MCF 10A (cell line): ENCODE results near the gene DNAI4. TPM values are rescaled to one million over a fixed set of nuclear protein-coding genes. Genes with fewer than 3 reads are reported as not detected.

Source experiments
- BruUV-seq: library from RNA; stranded (reverse); fragments of 400-500 nt; replicated peaks from 2 replicates; lab custom pipeline; 2021; lab: Mats Ljungman, UMichigan
- CTCF ChIA-PET: fragments of 300-600 bp; sonication (Branson Sonifier 250); formaldehyde crosslinking; extraction: SDS; loops from one replicate; lab custom pipeline; 2021; ENCODE audit warnings: antibody characterized with exemption, inconsistent platforms; lab: Yijun Ruan, JAX
- POLR2A ChIA-PET: fragments of 300-600, 350-650 bp; sonication (Branson Sonifier 250); formaldehyde crosslinking; extraction: SDS; loops from one replicate; lab custom pipeline; 2020; ENCODE audit warnings: antibody characterized with exemption, inconsistent platforms; lab: Yijun Ruan, JAX
- DNase-seq: peaks from one replicate; pipeline ENCODE4 v3.0.0-alpha.2; 2018; ENCODE audit not compliant: unreplicated experiment
- H3K27ac Mint-ChIP-seq: one replicate; pipeline ENCODE4 v1.8.0; 2022; ENCODE audit warnings: mild to moderate bottlenecking, low read depth, mixed read lengths; ENCODE audit not compliant: unreplicated experiment
- H3K27me3 Mint-ChIP-seq: one replicate; pipeline ENCODE4 v1.8.0; 2022; ENCODE audit warnings: mixed read lengths; ENCODE audit not compliant: insufficient read depth, unreplicated experiment
- H3K36me3 Mint-ChIP-seq: one replicate; pipeline ENCODE4 v1.8.0; 2022; ENCODE audit warnings: mild to moderate bottlenecking, moderate library complexity, mixed read lengths; ENCODE audit not compliant: insufficient read depth, unreplicated experiment
- H3K4me1 Mint-ChIP-seq: one replicate; pipeline ENCODE4 v1.8.0; 2022; ENCODE audit warnings: mixed read lengths; ENCODE audit not compliant: insufficient read depth, unreplicated experiment
- H3K4me3 Mint-ChIP-seq: one replicate; pipeline ENCODE4 v1.8.0; 2022; ENCODE audit warnings: mild to moderate bottlenecking, moderate library complexity, mixed read lengths; ENCODE audit not compliant: unreplicated experiment
- H3K9me3 Mint-ChIP-seq: one replicate; pipeline ENCODE4 v1.8.0; 2022; ENCODE audit warnings: mixed read lengths; ENCODE audit not compliant: unreplicated experiment
- intact Hi-C: fragments of 100-400 bp; cut with micrococcal nuclease; formaldehyde crosslinking; loops from 2 replicates; pipeline ENCODE4 v1.14.1; 2022
- total RNA-seq: library from RNA; stranded (reverse); gene quantifications from 2 replicates; pipeline ENCODE4 v1.2.3, GENCODE V29; 2022
- TF ChIP-seq, protein P1 (sequence below): fragments of 200-600 bp; IDR thresholded peaks from one replicate; pipeline ENCODE4 v1.8.0; 2022; ENCODE audit warnings: antibody characterized with exemption, mild to moderate bottlenecking; ENCODE audit not compliant: unreplicated experiment

Gene DNAI4
- total RNA-seq, 1 experiment from 2014 or later: 7.2 TPM

DNA sequence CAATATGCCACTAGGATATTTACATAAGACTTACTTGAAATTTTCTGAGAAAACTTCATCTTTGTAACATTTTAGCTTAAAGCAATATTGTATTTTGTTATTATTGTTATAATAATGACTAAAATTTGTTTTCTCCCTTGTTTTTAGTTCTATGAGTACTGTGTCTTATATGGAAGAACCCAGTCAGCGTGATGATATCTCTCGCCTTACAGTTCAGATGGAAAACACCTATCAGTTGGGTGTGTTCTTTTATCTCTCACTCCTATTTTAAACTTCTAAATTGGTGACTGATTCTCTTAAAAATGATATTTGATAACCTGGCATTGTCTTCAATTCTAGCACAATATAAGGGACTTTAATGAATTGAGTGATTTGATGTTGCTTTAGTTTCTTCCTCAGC is 154.4 kb downstream of the DNAI4 start:
- ChIA-PET CTCF (interaction anchor here (1.0 kb wide), 1 partner anchor 379 kb away, joined by 3 read pairs; no protein-coding TSS in a partner anchor), POLR2A (interaction anchor here (0.6 to 1.1 kb wide), 3 partner anchors 23 to 441 kb away, joined by 3 read pairs; no protein-coding TSS in a partner anchor)
- no peaks in the 10 kb centered on the region for H3K9me3 Mint-ChIP-seq
- BruUV-seq: no TSS peak
- peaks cover 6% of the 10 kb centered on the region for H3K36me3 Mint-ChIP-seq
- TF ChIP-seq, protein P1, sequence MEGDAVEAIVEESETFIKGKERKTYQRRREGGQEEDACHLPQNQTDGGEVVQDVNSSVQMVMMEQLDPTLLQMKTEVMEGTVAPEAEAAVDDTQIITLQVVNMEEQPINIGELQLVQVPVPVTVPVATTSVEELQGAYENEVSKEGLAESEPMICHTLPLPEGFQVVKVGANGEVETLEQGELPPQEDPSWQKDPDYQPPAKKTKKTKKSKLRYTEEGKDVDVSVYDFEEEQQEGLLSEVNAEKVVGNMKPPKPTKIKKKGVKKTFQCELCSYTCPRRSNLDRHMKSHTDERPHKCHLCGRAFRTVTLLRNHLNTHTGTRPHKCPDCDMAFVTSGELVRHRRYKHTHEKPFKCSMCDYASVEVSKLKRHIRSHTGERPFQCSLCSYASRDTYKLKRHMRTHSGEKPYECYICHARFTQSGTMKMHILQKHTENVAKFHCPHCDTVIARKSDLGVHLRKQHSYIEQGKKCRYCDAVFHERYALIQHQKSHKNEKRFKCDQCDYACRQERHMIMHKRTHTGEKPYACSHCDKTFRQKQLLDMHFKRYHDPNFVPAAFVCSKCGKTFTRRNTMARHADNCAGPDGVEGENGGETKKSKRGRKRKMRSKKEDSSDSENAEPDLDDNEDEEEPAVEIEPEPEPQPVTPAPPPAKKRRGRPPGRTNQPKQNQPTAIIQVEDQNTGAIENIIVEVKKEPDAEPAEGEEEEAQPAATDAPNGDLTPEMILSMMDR: no peak
- no peaks in the 10 kb centered on the region for H3K27me3 Mint-ChIP-seq
- no peaks in the 10 kb centered on the region for H3K4me1 Mint-ChIP-seq
- no peak overlapping the region for H3K27ac Mint-ChIP-seq
- no peak for DNase-seq
- intact Hi-C loops: no loop called here
- no peak overlapping the region for H3K4me3 Mint-ChIP-seq

DNA sequence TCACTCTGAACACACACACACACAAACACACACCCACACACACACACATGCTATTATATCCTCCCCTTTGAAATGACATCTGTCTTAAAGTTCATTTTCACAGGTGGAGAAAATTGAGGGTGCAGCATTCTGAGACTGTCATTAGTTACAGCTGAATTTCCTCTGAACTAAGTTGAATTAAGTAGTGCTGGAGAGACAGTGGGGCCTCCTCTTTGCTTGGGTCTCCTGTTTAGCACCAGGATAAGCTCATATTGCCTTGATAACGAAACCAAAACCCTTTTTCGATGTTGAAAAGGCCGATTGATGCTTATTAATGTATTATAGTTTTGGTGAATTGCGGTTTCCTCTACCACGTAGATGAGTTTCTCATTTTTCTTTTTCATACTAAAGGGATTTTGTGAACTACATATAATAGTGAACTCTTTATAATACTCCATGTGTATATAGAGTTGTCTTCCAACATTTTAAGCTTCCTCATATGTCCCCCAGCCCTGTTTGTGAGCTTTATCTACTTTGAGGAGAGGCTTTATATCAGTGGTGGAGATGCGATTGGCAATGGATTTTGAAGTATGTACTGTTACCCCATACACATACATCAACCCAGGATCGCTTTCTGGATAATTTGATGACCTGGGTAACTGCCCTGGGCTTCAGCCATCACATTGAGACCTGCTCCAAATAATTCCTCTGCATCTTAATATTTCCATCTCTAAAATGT is 155.0 kb downstream of the DNAI4 start:
- intact Hi-C loops: loop anchor here (5.0 kb wide), 2 partner anchors 208 to 578 kb away; no protein-coding TSS in a partner anchor
- H3K4me3 Mint-ChIP-seq: no peak overlapping the region
- no peak overlapping the region for H3K27ac Mint-ChIP-seq
- peaks cover 6% of the 10 kb centered on the region for H3K36me3 Mint-ChIP-seq
- H3K4me1 Mint-ChIP-seq: no peaks in the 10 kb centered on the region
- CTCF ChIA-PET: interaction anchor here (1.0 kb wide), 1 partner anchor 379 kb away, joined by 3 read pairs; no protein-coding TSS in a partner anchor
- no peaks in the 10 kb centered on the region for H3K9me3 Mint-ChIP-seq
- DNase-seq: no peak
- H3K27me3 Mint-ChIP-seq: no peaks in the 10 kb centered on the region
- TF ChIP-seq, protein P1: no peak
- POLR2A ChIA-PET: interaction anchor here (0.9 to 1.1 kb wide), 3 partner anchors 22 to 442 kb away, joined by 3 read pairs; no protein-coding TSS in a partner anchor
- no TSS peak for BruUV-seq

DNA sequence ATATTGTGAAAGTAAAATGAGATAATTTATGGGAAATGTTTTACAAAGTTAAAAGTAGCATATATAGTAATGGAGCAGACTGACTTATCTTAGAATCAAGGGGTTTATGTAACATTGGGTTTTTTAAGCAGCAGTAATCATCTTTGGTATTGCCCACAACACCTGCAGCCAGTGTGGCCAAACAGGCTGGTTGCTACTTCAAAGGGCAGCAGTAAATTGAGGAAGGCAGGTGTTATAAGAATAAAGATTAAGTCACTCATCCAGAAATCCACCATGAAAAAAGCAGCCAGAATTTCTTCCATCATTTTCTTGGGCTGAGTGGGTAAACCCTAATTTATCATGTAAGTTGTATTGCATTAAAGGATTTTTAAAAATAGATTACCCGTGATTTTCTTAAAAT is 155.7 kb downstream of the DNAI4 start:
- H3K4me3 Mint-ChIP-seq: no peak overlapping the region
- CTCF ChIA-PET: interaction anchor here (1.0 kb wide), 1 partner anchor 380 kb away, joined by 3 read pairs; no protein-coding TSS in a partner anchor
- intact Hi-C loops: loop anchor here (5.0 kb wide), 2 partner anchors 208 to 578 kb away; no protein-coding TSS in a partner anchor
- no peaks in the 10 kb centered on the region for H3K27me3 Mint-ChIP-seq
- BruUV-seq: no TSS peak
- POLR2A ChIA-PET: interaction anchor here (0.9 kb wide), 1 partner anchor 65 kb away, joined by 3 read pairs; no protein-coding TSS in a partner anchor
- H3K27ac Mint-ChIP-seq: no peak overlapping the region
- no peaks in the 10 kb centered on the region for H3K4me1 Mint-ChIP-seq
- TF ChIP-seq, protein P1: no peak
- H3K36me3 Mint-ChIP-seq: peaks cover 6% of the 10 kb centered on the region
- DNase-seq: no peak
- H3K9me3 Mint-ChIP-seq: no peaks in the 10 kb centered on the region

DNA sequence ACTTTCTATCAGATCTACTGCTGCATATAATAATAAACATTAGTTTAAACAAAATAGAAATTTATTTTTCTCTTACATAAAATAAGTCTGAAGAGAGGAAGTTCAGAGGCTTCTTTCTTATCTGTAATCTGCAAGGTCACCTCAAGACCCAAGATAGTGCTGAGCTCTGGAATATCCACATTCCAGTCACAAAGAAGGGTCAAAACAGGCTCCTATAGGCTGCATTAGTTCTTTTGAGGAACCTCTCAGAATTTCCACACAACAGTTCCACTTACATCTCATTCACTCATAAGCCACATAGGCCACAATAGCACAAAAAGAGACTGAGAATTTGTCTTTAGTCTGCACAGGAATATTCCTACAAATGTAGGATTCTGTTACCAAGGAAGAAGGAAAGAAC is 157.0 kb downstream of the DNAI4 start:
- Mint-ChIP-seq H3K27me3 (no peaks in the 10 kb centered on the region), H3K27ac (no peak overlapping the region), H3K9me3 (no peaks in the 10 kb centered on the region), H3K4me1 (no peaks in the 10 kb centered on the region), H3K4me3 (no peak overlapping the region), H3K36me3 (peaks cover 6% of the 10 kb centered on the region)
- intact Hi-C loops: loop anchor here (5.0 kb wide), 2 partner anchors 210 to 580 kb away; no protein-coding TSS in a partner anchor
- CTCF ChIA-PET: interaction anchor here (0.6 to 1.2 kb wide), 4 partner anchors 23 to 443 kb away, joined by 3 read pairs; partner anchors contain the start of genes DNAI4 and MIER1
- POLR2A ChIA-PET: interaction anchor here (0.7 kb wide), 1 partner anchor 385 kb away, joined by 4 read pairs; no protein-coding TSS in a partner anchor
- DNase-seq: no peak
- TF ChIP-seq, protein P1: no peak
- no TSS peak for BruUV-seq
